GM12892 (cell line): ENCODE results near the gene HOOK2.

Experiments used
- POLR2A ChIP-seq: IDR thresholded peaks from 2 replicates; pipeline ENCODE4 v1.6.1; 2011; ENCODE audit warnings: low read depth, low read length, control low read depth
- POLR2AphosphoS5 ChIP-seq: IDR thresholded peaks from 2 replicates; pipeline ENCODE4 v1.6.1; 2011; ENCODE audit warnings: low read depth, low read length, control low read depth

GRCh38 chr19:12757544-12758274 is 17.6 kb downstream of the HOOK2 start:
- no peak for TF ChIP-seq POLR2A
- no peak for TF ChIP-seq POLR2AphosphoS5
